Peyer's patch (tissue), 4 donors: Measurements from ENCODE around the gene LENG9. TPM values are rescaled to one million over a fixed set of nuclear protein-coding genes. Genes with fewer than 3 reads are reported as not detected.

ENCODE experiments used
- DNase-seq, 3 donors: peaks; one replicate each; pipeline ENCODE4 v3.0.0-alpha.2; 2017 to 2019
- H3K27ac ChIP-seq, 4 donors: fragments of 200-600 bp; sonication (generic); one replicate each; pipeline ENCODE4 v1.5.1; 2016 to 2019
- H3K27me3 ChIP-seq, 2 donors: fragments of 200-600 bp; sonication (generic); one replicate each; pipeline ENCODE4 v1.5.1; 2019
- H3K36me3 ChIP-seq, 3 donors: fragments of 200-600 bp; sonication (generic); one replicate each; pipeline ENCODE4 v1.5.1; 2016 to 2019
- H3K4me1 ChIP-seq, 4 donors: fragments of 200-600 bp; sonication (generic); one replicate each; pipeline ENCODE4 v1.5.1; 2016 to 2019
- H3K4me3 ChIP-seq, 4 donors: fragments of 200-600 bp; sonication (generic); 1 replicate in 3 of 4; 2 replicates in 1 of 4; pipeline ENCODE4 v1.5.1; 2016 to 2019; ENCODE audit warnings: mild to moderate bottlenecking in 1 of 4
- H3K9me3 ChIP-seq, 4 donors: fragments of 200-600 bp; sonication (generic); one replicate each; pipeline ENCODE4 v1.5.1; 2016 to 2019; ENCODE audit warnings: mild to moderate bottlenecking in 1 of 4
- CTCF ChIP-seq, 6 experiments: fragments of 450-650 bp in 4 of 6; fragments of 200-600 bp in 2 of 6; sonication (generic) in 1 of 6; IDR thresholded peaks; one replicate each; pipeline ENCODE4 v1.5.1; 2017 to 2019; ENCODE audit warnings: antibody characterized with exemption in 6 of 6, mild to moderate bottlenecking in 3 of 6, moderate library complexity in 1 of 6
- POLR2A ChIP-seq, 2 donors: fragments of 450-650 bp; IDR thresholded peaks; one replicate each; pipeline ENCODE4 v1.5.1; 2017; ENCODE audit warnings: antibody characterized with exemption in 2 of 2, mild to moderate bottlenecking in 2 of 2, moderate library complexity in 2 of 2
- total RNA-seq, 4 donors: library from RNA; depleted of rRNA; stranded (reverse); fragments of >200 nt; gene quantifications; one replicate each; pipeline ENCODE4 v1.1.0, GENCODE V29; 2016

LENG9 gene
- total RNA-seq, 4 donors from 2014 or later: 11.0 to 18.9 (median 15.8) TPM

GRCh38 chr19:54429176-54429495 lies 34.4 kb downstream of the LENG9 start:
- Histone ChIP-seq H3K36me3 (no peaks in the 10 kb centered on the region), H3K27me3 (no peaks in the 10 kb centered on the region), H3K4me1 (peaks cover 0 to 19% (median 7%) of the 10 kb centered on the region in 4 donors), H3K9me3 (no peaks in the 10 kb centered on the region), H3K27ac (no peak overlapping the region), H3K4me3 (no peak overlapping the region)
- DNase-seq: no peak
- TF ChIP-seq CTCF (IDR thresholded peaks at IDR 0.05) (no peak), POLR2A (IDR thresholded peaks at IDR 0.05) (no peak)

- H3K27ac ChIP-seq: no peak overlapping the region
- no peak for DNase-seq
These were observed 35.0 kb downstream of the LENG9 start for GRCh38 chr19:54428323-54429175.

GRCh38 chr19:54427586-54427985 lies 36.0 kb downstream of the LENG9 start:
- Histone ChIP-seq H3K4me1 (peaks cover 0 to 19% (median 7%) of the 10 kb centered on the region in 4 donors), H3K27me3 (no peaks in the 10 kb centered on the region), H3K9me3 (no peaks in the 10 kb centered on the region), H3K4me3 (no peak overlapping the region), H3K27ac (no peak overlapping the region), H3K36me3 (no peaks in the 10 kb centered on the region)
- no peak for DNase-seq
- no peak for TF ChIP-seq POLR2A (IDR thresholded peaks at IDR 0.05)
- TF ChIP-seq CTCF (IDR thresholded peaks at IDR 0.05): no peak

More at GRCh38 chr19:54428323-54429175, 35.0 kb downstream of the LENG9 start:
- Histone ChIP-seq H3K27me3 (no peaks in the 10 kb centered on the region), H3K4me3 (no peak overlapping the region), H3K9me3 (no peaks in the 10 kb centered on the region), H3K36me3 (no peaks in the 10 kb centered on the region), H3K4me1 (peaks cover 0 to 19% (median 7%) of the 10 kb centered on the region in 4 donors)
- TF ChIP-seq POLR2A (IDR thresholded peaks at IDR 0.05): no peak
- TF ChIP-seq CTCF (IDR thresholded peaks at IDR 0.05): no peak

GRCh38 chr19:54426291-54426931 lies 37.2 kb downstream of the LENG9 start:
- H3K36me3 ChIP-seq: no peaks in the 10 kb centered on the region
- no peak overlapping the region for H3K4me3 ChIP-seq
- H3K4me1 ChIP-seq: peaks cover 0 to 15% (median 7%) of the 10 kb centered on the region in 4 donors
- DNase-seq: no peak
- no peak overlapping the region for H3K27ac ChIP-seq
- TF ChIP-seq POLR2A (IDR thresholded peaks at IDR 0.05) (no peak), CTCF (IDR thresholded peaks at IDR 0.05) (no peak)
- no peaks in the 10 kb centered on the region for H3K9me3 ChIP-seq
- H3K27me3 ChIP-seq: no peaks in the 10 kb centered on the region

- no peak for DNase-seq
- Histone ChIP-seq H3K9me3 (no peaks in the 10 kb centered on the region), H3K27me3 (peaks cover 0 to 6% of the 10 kb centered on the region in 2 donors), H3K4me3 (no peak overlapping the region), H3K4me1 (peaks cover 0 to 8% (median 3%) of the 10 kb centered on the region in 4 donors), H3K27ac (no peak overlapping the region), H3K36me3 (no peaks in the 10 kb centered on the region)
- no peak for TF ChIP-seq CTCF (IDR thresholded peaks at IDR 0.05)
- no peak for TF ChIP-seq POLR2A (IDR thresholded peaks at IDR 0.05)
These were observed 38.2 kb downstream of the LENG9 start for GRCh38 chr19:54425382-54425723.
